CD8-positive, alpha-beta memory T cell (primary cell): ENCODE measurements around the gene DISC1. TPM values are rescaled to one million over a fixed set of nuclear protein-coding genes. Genes with fewer than 3 reads are reported as not detected.
A peak's percentile ranks its signal among the peaks of the same experiment; 100 is the strongest.

ENCODE experiments used
- CTCF ChIA-PET: fragments of 350-600 bp; sonication (Branson Sonifier 250); formaldehyde crosslinking; loops from one replicate; lab custom pipeline; 2021; ENCODE audit warnings: antibody characterized with exemption; lab: Charles Lee
- POLR2A ChIA-PET: fragments of 350-600 bp; sonication (Branson Sonifier 250); formaldehyde crosslinking; loops from one replicate; lab custom pipeline; 2021; ENCODE audit warnings: antibody characterized with exemption; lab: Charles Lee
- DNase-seq, 5 donors: peaks; one replicate each; pipeline versions ENCODE4 v3.0.0 to v3.0.0-alpha.2; 2020 to 2022; ENCODE audit warnings: mixed read lengths in 1 of 5
- H3K27ac ChIP-seq: one replicate; pipeline ENCODE4 v1.7.0; 2013; ENCODE audit warnings: low read depth, mild to moderate bottlenecking, low read length, moderate library complexity
- H3K27me3 ChIP-seq: 2 replicates; pipeline ENCODE4 v1.7.0; 2013; ENCODE audit warnings: low read length, mild to moderate bottlenecking; ENCODE audit not compliant: insufficient read depth, poor library complexity, severe bottlenecking
- H3K36me3 ChIP-seq: 2 replicates; pipeline ENCODE4 v1.7.0; 2013; ENCODE audit warnings: mild to moderate bottlenecking, low read length, moderate library complexity; ENCODE audit not compliant: insufficient read depth
- H3K4me1 ChIP-seq: 2 replicates; pipeline ENCODE4 v1.7.0; 2013; ENCODE audit warnings: mild to moderate bottlenecking, low read length, moderate library complexity; ENCODE audit not compliant: insufficient read depth
- H3K4me3 ChIP-seq: 2 replicates; pipeline ENCODE4 v1.7.0; 2013; ENCODE audit warnings: mild to moderate bottlenecking, low read length
- H3K9me3 ChIP-seq: 2 replicates; pipeline ENCODE4 v1.7.0; 2013; ENCODE audit warnings: mild to moderate bottlenecking, low read length
- H3K27ac Mint-ChIP-seq, 8 donors: one replicate each; pipeline ENCODE4 v1.8.0; 2020 to 2021; ENCODE audit warnings: mixed read lengths in 8 of 8, mild to moderate bottlenecking in 6 of 8, inconsistent platforms in 3 of 8, moderate library complexity in 3 of 8
- H3K27me3 Mint-ChIP-seq, 2 donors: one replicate each; pipeline ENCODE4 v1.8.0; 2020 to 2021; ENCODE audit warnings: mixed read lengths in 2 of 2, mild to moderate bottlenecking in 1 of 2, moderate library complexity in 1 of 2
- H3K36me3 Mint-ChIP-seq, 3 donors: one replicate each; pipeline ENCODE4 v1.8.0; 2020 to 2021; ENCODE audit warnings: mixed read lengths in 3 of 3, inconsistent platforms in 1 of 3, mild to moderate bottlenecking in 1 of 3
- H3K4me1 Mint-ChIP-seq, 3 donors: one replicate each; pipeline ENCODE4 v1.8.0; 2020 to 2021; ENCODE audit warnings: mixed read lengths in 3 of 3, inconsistent platforms in 1 of 3, mild to moderate bottlenecking in 1 of 3
- H3K4me3 Mint-ChIP-seq, 7 donors: one replicate each; pipeline ENCODE4 v1.8.0; 2020 to 2021; ENCODE audit warnings: mixed read lengths in 7 of 7, mild to moderate bottlenecking in 6 of 7, moderate library complexity in 4 of 7, inconsistent platforms in 2 of 7
- H3K9me3 Mint-ChIP-seq, 5 donors: one replicate each; pipeline ENCODE4 v1.8.0; 2020 to 2022; ENCODE audit warnings: mixed read lengths in 5 of 5, mild to moderate bottlenecking in 3 of 5, moderate library complexity in 2 of 5, inconsistent platforms in 1 of 5
- polyA plus RNA-seq: library from polyadenylated mRNA; unstranded; fragments of 300-500 nt; fragmentation: Illumina TruSeq; gene quantifications from one replicate; pipeline ENCODE4 v1.2.3, GENCODE V29; 2021
- total RNA-seq, 2 experiments: library from RNA; stranded (reverse); gene quantifications; one replicate each; pipeline ENCODE4 v1.2.3, GENCODE V29; 2021

The DISC1 gene
- total and polyA plus RNA-seq, 3 experiments from 2014 or later = 0.60 to 2.4 (median 1.0) TPM

DNA sequence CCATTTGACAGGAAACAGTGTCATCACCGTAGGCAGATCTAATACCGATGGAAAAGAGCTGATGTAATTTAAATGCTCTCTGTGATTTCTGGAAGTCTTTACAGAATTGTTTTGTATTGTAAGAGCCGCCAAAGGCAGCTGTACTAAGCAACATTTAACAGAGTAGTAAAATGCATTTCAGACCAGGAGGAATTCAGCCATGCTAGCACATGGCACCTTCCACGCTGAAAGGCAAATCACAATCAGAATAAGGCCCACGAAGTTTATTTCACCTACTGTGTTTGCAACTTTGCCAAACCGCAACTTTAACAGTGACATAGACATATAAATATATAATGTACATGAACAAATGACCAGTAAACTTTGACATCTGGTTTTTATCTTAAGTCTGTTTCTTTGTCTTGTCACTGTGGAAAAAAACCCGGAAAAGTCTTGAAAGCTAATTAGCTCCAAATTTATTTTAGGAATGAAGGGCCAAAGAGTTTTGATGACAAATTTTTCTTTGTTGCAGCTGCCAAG, 26.1 kb upstream of the DISC1 start:
- POLR2A ChIA-PET = no interaction called here
- Histone ChIP-seq H3K27ac (no peak overlapping the region), H3K4me3 (no peak overlapping the region), H3K27me3 (no peaks in the 10 kb centered on the region), H3K36me3 (no peaks in the 10 kb centered on the region), H3K4me1 (no peaks in the 10 kb centered on the region), H3K9me3 (no peaks in the 10 kb centered on the region)
- Mint-ChIP-seq H3K36me3 (peaks cover 0 to 2% (median 0%) of the 10 kb centered on the region in 3 donors), H3K4me3 (no peak overlapping the region), H3K4me1 (peaks cover 8 to 11% (median 9%) of the 10 kb centered on the region in 3 donors), H3K27ac (no peak overlapping the region), H3K27me3 (no peaks in the 10 kb centered on the region), H3K9me3 (no peaks in the 10 kb centered on the region)
- no peak for DNase-seq
- CTCF ChIA-PET = interaction anchor here (0.6 to 1.6 kb wide), 2 partner anchors 193 to 242 kb away, joined by 3 to 5 read pairs; no protein-coding TSS in a partner anchor

DNA sequence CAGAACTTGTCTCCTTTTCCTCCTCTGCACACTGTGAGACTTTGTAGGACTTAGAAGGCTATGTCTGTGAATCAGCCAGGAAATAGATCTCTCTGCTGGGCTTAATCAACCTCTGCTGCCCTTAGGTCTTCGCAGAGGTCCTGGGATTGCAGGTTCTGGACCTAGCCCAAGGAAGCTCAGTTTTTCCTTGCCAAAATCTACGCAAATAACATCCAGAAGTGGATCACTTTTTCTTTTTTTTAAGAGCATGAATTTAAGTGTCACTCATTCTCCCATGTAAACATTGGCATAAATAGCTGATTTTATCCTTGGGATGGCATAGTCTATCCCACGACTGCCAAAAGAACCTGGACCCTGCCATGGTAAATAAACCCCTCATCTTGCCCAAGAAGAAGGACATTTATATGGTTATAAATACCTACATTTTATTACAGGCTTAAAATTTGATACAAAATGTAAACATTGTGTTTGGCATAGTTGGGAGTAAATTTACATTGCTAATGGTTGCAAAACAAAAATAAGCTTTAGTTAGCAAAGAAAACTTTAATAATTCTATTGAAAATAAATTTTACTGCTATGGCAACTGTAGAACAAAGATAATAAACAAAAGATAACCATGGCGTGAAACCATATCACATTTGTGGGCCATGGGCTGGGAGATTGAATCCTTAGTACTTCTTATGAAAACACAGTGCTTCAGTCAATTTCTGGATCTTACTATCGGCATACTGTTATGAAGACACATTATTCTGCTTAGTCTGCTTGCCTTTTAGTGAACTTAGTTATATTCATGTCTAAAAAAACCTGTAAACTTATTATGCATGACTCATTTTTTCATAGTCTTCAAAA, 24.5 kb upstream of the DISC1 start:
- H3K27ac Mint-ChIP-seq = no peak overlapping the region
- no peaks in the 10 kb centered on the region for H3K27me3 Mint-ChIP-seq
- CTCF ChIA-PET = interaction anchor here (1.1 to 2.9 kb wide), 6 partner anchors 241 to 264 kb away, joined by 3 to 14 read pairs (median 4); partner anchors contain the start of genes EXOC8 and SPRTN

GRCh38 chr1:231602673-231602984, 24.0 kb upstream of the DISC1 start:
- Histone ChIP-seq H3K27ac (no peak overlapping the region), H3K9me3 (no peaks in the 10 kb centered on the region), H3K4me3 (no peak overlapping the region), H3K27me3 (no peaks in the 10 kb centered on the region), H3K4me1 (no peaks in the 10 kb centered on the region), H3K36me3 (no peaks in the 10 kb centered on the region)
- Mint-ChIP-seq H3K27ac (no peak overlapping the region), H3K36me3 (peaks cover 0 to 2% (median 0%) of the 10 kb centered on the region in 3 donors), H3K4me1 (peaks cover 8 to 11% (median 9%) of the 10 kb centered on the region in 3 donors), H3K9me3 (no peaks in the 10 kb centered on the region), H3K4me3 (peak overlapping the region in 4 of 7 donors; percentile 14 to 52 (median 26)), H3K27me3 (no peaks in the 10 kb centered on the region)
- ChIA-PET POLR2A (no interaction called here), CTCF (interaction anchor here (1.3 to 2.9 kb wide), 5 partner anchors 10 to 265 kb away, joined by 3 to 14 read pairs (median 3); partner anchors contain the start of genes EXOC8 and SPRTN)
- DNase-seq = no peak

More for the DNA sequence above, 24.5 kb upstream of the DISC1 start:
- no peak overlapping the region for H3K4me3 ChIP-seq
- H3K27ac ChIP-seq = no peak overlapping the region
- H3K4me1 ChIP-seq = no peaks in the 10 kb centered on the region
- POLR2A ChIA-PET = interaction anchor here (0.7 kb wide), 1 partner anchor 233 kb away, joined by 3 read pairs; no protein-coding TSS in a partner anchor
- H3K27me3 ChIP-seq = no peaks in the 10 kb centered on the region
- H3K9me3 ChIP-seq = no peaks in the 10 kb centered on the region
- H3K4me3 Mint-ChIP-seq = peak overlapping the region in 1 of 7 donors; percentile 14
- DNase-seq = no peak
- peaks cover 8 to 11% (median 9%) of the 10 kb centered on the region in 3 donors for H3K4me1 Mint-ChIP-seq
- H3K36me3 ChIP-seq = no peaks in the 10 kb centered on the region
- H3K9me3 Mint-ChIP-seq = no peaks in the 10 kb centered on the region
- H3K36me3 Mint-ChIP-seq = peaks cover 0 to 2% (median 0%) of the 10 kb centered on the region in 3 donors

- POLR2A ChIA-PET = interaction anchor here (0.6 kb wide), 1 partner anchor 183 kb away, joined by 3 read pairs; no protein-coding TSS in a partner anchor
- Histone ChIP-seq H3K9me3 (no peaks in the 10 kb centered on the region), H3K36me3 (no peaks in the 10 kb centered on the region), H3K27me3 (no peaks in the 10 kb centered on the region), H3K4me3 (peak overlapping the region; percentile 85), H3K27ac (no peak overlapping the region), H3K4me1 (no peaks in the 10 kb centered on the region)
- H3K9me3 Mint-ChIP-seq = no peaks in the 10 kb centered on the region
- peak in 3 of 5 donors; percentile 21 to 60 (median 53) for DNase-seq
- peaks cover 0 to 5% of the 10 kb centered on the region in 2 donors for H3K27me3 Mint-ChIP-seq
- CTCF ChIA-PET = interaction anchor here (0.6 to 2.9 kb wide), 7 partner anchors 9 to 287 kb away, joined by 3 to 14 read pairs (median 3); partner anchors contain the start of genes EXOC8 and SPRTN
- H3K36me3 Mint-ChIP-seq = peaks cover 0 to 2% (median 0%) of the 10 kb centered on the region in 3 donors
- H3K27ac Mint-ChIP-seq = peak overlapping the region; percentile 14 to 92 (median 81)
- H3K4me3 Mint-ChIP-seq = peak overlapping the region; percentile 87 to 95 (median 92)
- peaks cover 8 to 11% (median 9%) of the 10 kb centered on the region in 3 donors for H3K4me1 Mint-ChIP-seq
These were observed 22.9 kb upstream of the DISC1 start for GRCh38 chr1:231603598-231604275.

DNA sequence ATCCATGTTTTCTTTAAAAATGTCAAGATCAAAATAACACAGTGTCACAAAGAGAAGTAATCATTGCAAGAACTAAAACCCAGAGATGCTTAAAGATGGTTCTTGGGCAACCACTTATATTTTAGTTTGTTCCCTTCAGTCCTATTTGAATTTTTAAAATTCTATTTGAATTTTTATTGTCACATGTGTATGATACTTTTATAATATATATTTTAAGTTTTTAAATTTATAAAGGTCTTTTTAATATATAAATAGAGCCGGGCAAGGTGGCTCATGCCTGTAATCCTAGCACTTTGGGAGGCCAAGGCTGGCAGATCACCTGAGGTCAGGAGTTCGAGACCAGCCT, 22.3 kb upstream of the DISC1 start:
- peaks cover 0 to 5% of the 10 kb centered on the region in 2 donors for H3K27me3 Mint-ChIP-seq
- POLR2A ChIA-PET = no interaction called here

GRCh38 chr1:231605149-231606100, 21.2 kb upstream of the DISC1 start:
- peak overlapping the region in 1 of 7 donors; percentile 23 for H3K4me3 Mint-ChIP-seq
- H3K4me3 ChIP-seq = no peak overlapping the region
- peaks cover 3% of the 10 kb centered on the region for H3K4me1 ChIP-seq
- H3K27ac ChIP-seq = no peak overlapping the region
- H3K9me3 Mint-ChIP-seq = no peaks in the 10 kb centered on the region
- peaks cover 0 to 2% (median 2%) of the 10 kb centered on the region in 3 donors for H3K36me3 Mint-ChIP-seq
- H3K36me3 ChIP-seq = no peaks in the 10 kb centered on the region
- ChIA-PET POLR2A (no interaction called here), CTCF (interaction anchor here (1.2 to 2.9 kb wide), 7 partner anchors 18 to 290 kb away, joined by 3 to 14 read pairs (median 6); partner anchors contain the start of genes EXOC8 and SPRTN)
- no peak for DNase-seq
- peaks cover 11% of the 10 kb centered on the region in 3 donors for H3K4me1 Mint-ChIP-seq
- no peaks in the 10 kb centered on the region for H3K27me3 ChIP-seq
- no peaks in the 10 kb centered on the region for H3K9me3 ChIP-seq
- H3K27me3 Mint-ChIP-seq = peaks cover 3 to 5% of the 10 kb centered on the region in 2 donors
- H3K27ac Mint-ChIP-seq = peak overlapping the region in 2 of 8 donors; percentile 14 to 34

More for the DNA sequence above, 22.3 kb upstream of the DISC1 start:
- Mint-ChIP-seq H3K9me3 (no peaks in the 10 kb centered on the region), H3K4me3 (peak overlapping the region in 5 of 7 donors; percentile 92 to 95 (median 92)), H3K4me1 (peaks cover 8 to 11% (median 9%) of the 10 kb centered on the region in 3 donors), H3K27ac (peak overlapping the region in 5 of 8 donors; percentile 74 to 87 (median 83)), H3K36me3 (peaks cover 0 to 2% (median 0%) of the 10 kb centered on the region in 3 donors)
- DNase-seq = no peak
- Histone ChIP-seq H3K27me3 (no peaks in the 10 kb centered on the region), H3K27ac (no peak overlapping the region), H3K36me3 (no peaks in the 10 kb centered on the region), H3K9me3 (no peaks in the 10 kb centered on the region), H3K4me3 (no peak overlapping the region), H3K4me1 (no peaks in the 10 kb centered on the region)
- CTCF ChIA-PET = interaction anchor here (0.6 to 2.9 kb wide), 5 partner anchors 9 to 266 kb away, joined by 3 to 14 read pairs (median 5); partner anchors contain the start of genes EXOC8 and SPRTN

- H3K27me3 ChIP-seq = no peaks in the 10 kb centered on the region
- POLR2A ChIA-PET = no interaction called here
- peaks cover 2 to 13% (median 2%) of the 10 kb centered on the region in 3 donors for H3K36me3 Mint-ChIP-seq
These were observed 19.9 kb upstream of the DISC1 start for GRCh38 chr1:231606712-231607111.

More at GRCh38 chr1:231606712-231607111, 19.9 kb upstream of the DISC1 start:
- peaks cover 15% of the 10 kb centered on the region for H3K4me1 ChIP-seq
- no peak overlapping the region for H3K27ac ChIP-seq
- Mint-ChIP-seq H3K9me3 (no peaks in the 10 kb centered on the region), H3K4me1 (peaks cover 24% of the 10 kb centered on the region in 3 donors), H3K4me3 (no peak overlapping the region), H3K27ac (peak overlapping the region in 1 of 8 donors; percentile 20), H3K27me3 (peaks cover 3 to 5% of the 10 kb centered on the region in 2 donors)
- no peaks in the 10 kb centered on the region for H3K9me3 ChIP-seq
- no peaks in the 10 kb centered on the region for H3K36me3 ChIP-seq
- no peak overlapping the region for H3K4me3 ChIP-seq
- no peak for DNase-seq
- CTCF ChIA-PET = interaction anchor here (1.6 to 1.9 kb wide), 3 partner anchors 250 to 292 kb away, joined by 6 to 8 read pairs (median 7); partner anchors contain the start of genes EXOC8 and SPRTN
